ENCODE data around the gene MTMR2. TPM values are rescaled to one million over a fixed set of nuclear protein-coding genes. Genes with fewer than 3 reads are reported as not detected.
A peak's percentile ranks its signal among the peaks of the same experiment; 100 is the strongest.

The MTMR2 gene
- total and polyA plus RNA-seq, 2 of the 13 experiments (the other 11 are each of a cell fraction or from before 2014, with no cell fraction given), result 12.7 to 22.3 TPM

GRCh38 chr11:95790123-95790932 is 133.6 kb downstream of the MTMR2 start, which contains the start of gene CEP57 (continued):
- TF ChIP-seq MLXIP (CRISPR knock-in tag; IDR thresholded peaks at IDR 0.05; ENCODE audit: borderline replicate concordance), result no peak
- TF ChIP-seq ZHX1 (CRISPR knock-in tag; IDR thresholded peaks at IDR 0.05; ENCODE audit: low read depth), result 0 out of 2 replicates have a peak, but pooled peaks have one; percentile 45
- no peak for TF ChIP-seq PREB (CRISPR knock-in tag; IDR thresholded peaks at IDR 0.05)
- no peak for TF ChIP-seq SIN3B (IDR thresholded peaks at IDR 0.05; ENCODE audit: low read length)
- TF ChIP-seq HIVEP1 (CRISPR knock-in tag; IDR thresholded peaks at IDR 0.05), result peak; percentile 70
- no peak; the same call in 1 of the 2 replicates for TF ChIP-seq ZSCAN31 (CRISPR knock-in tag; IDR thresholded peaks at IDR 0.05; ENCODE audit: low read depth)
- peak; percentile 96 for TF ChIP-seq ATF1 (CRISPR knock-in tag; IDR thresholded peaks at IDR 0.05)
- no peak for TF ChIP-seq ZBTB49 (CRISPR knock-in tag; IDR thresholded peaks at IDR 0.05; ENCODE audit: borderline replicate concordance)
- TF ChIP-seq ZNF879 (CRISPR knock-in tag; IDR thresholded peaks at IDR 0.05), result no peak; the same call in 1 of the 2 replicates
- peak; percentile 47 for TF ChIP-seq RBFOX2 (IDR thresholded peaks at IDR 0.05; ENCODE audit: low read depth, low read length)
- TF ChIP-seq ZSCAN5A (CRISPR knock-in tag; IDR thresholded peaks at IDR 0.05; ENCODE audit: borderline replicate concordance), result no peak
- TF ChIP-seq NFATC3 (CRISPR knock-in tag; IDR thresholded peaks at IDR 0.05), result no peak
- TF ChIP-seq MAX (IDR thresholded peaks at IDR 0.05), result peak; percentile 17; the same call in 1 of the 2 replicates
- no peak for TF ChIP-seq ZNF775 (CRISPR knock-in tag; IDR thresholded peaks at IDR 0.05; ENCODE audit: borderline replicate concordance)
- no peak for TF ChIP-seq HMG20A (CRISPR knock-in tag; IDR thresholded peaks at IDR 0.05; ENCODE audit: borderline replicate concordance)
- 0 out of 2 replicates have a peak, but pooled peaks have one; percentile 32 for TF ChIP-seq ZNF563 (CRISPR knock-in tag; IDR thresholded peaks at IDR 0.05)
- no peak for TF ChIP-seq CHD2 (IDR thresholded peaks at IDR 0.05; ENCODE audit: low read depth, low read length)

Data from HepG2 (cell line).